CD14-positive monocyte (primary cell): ENCODE results near the gene NHERF1. TPM values are rescaled to one million over a fixed set of nuclear protein-coding genes. Genes with fewer than 3 reads are reported as not detected.

ENCODE experiments used
- DNase-seq, 3 donors: peaks; one replicate each; pipeline ENCODE4 v3.0.0-alpha.2; 2011 to 2022
- H2AFZ ChIP-seq: 2 replicates; pipeline ENCODE4 v1.6.0; 2012; ENCODE audit warnings: mild to moderate bottlenecking, low read depth, low read length, inconsistent platforms; ENCODE audit not compliant: insufficient read depth, poor library complexity, severe bottlenecking
- H3K27ac ChIP-seq, 2 donors: 1 replicate in 1 of 2; 2 replicates in 1 of 2; pipeline ENCODE4 v1.5.1; 2012 to 2013; ENCODE audit warnings: low read length in 2 of 2, control low read depth in 1 of 2, inconsistent platforms in 1 of 2, low read depth in 1 of 2, mild to moderate bottlenecking in 1 of 2
- H3K27me3 ChIP-seq, 2 donors: one replicate each; pipeline versions ENCODE4 v1.6.0 to v1.6.1; 2011 to 2013; ENCODE audit warnings: low read length in 2 of 2; ENCODE audit not compliant: control insufficient read depth in 2 of 2, insufficient read depth in 2 of 2
- H3K36me3 ChIP-seq, 2 donors: replicated peaks in 1 of 2; 1 replicate in 1 of 2; 2 replicates in 1 of 2; pipeline versions ENCODE4 v1.5.1 to v1.6.1; 2012 to 2013; ENCODE audit warnings: low read length in 2 of 2, control low read depth in 1 of 2, inconsistent platforms in 1 of 2, mild to moderate bottlenecking in 1 of 2; ENCODE audit not compliant: insufficient read depth in 2 of 2, control insufficient read depth in 1 of 2
- H3K4me1 ChIP-seq, 2 donors: 1 replicate in 1 of 2; 2 replicates in 1 of 2; pipeline versions ENCODE4 v1.5.1 to v1.6.1; 2012 to 2013; ENCODE audit warnings: low read length in 2 of 2, control low read depth in 1 of 2, inconsistent platforms in 1 of 2, mild to moderate bottlenecking in 1 of 2, moderate library complexity in 1 of 2; ENCODE audit not compliant: insufficient read depth in 2 of 2, control insufficient read depth in 1 of 2
- H3K4me2 ChIP-seq: replicated peaks from 2 replicates; pipeline ENCODE3; 2012; ENCODE audit warnings: low read length, moderate library complexity, mild to moderate bottlenecking; ENCODE audit not compliant: poor library complexity, severe bottlenecking; ENCODE audit errors: extremely low read depth
- H3K4me3 ChIP-seq, 3 experiments: fragments of 200-600 bp in 1 of 3; sonication (generic) in 1 of 3; replicated peaks in 1 of 3; 1 replicate in 2 of 3; 2 replicates in 1 of 3; pipeline ENCODE4 v1.5.1; 2011 to 2013; ENCODE audit warnings: low read length in 3 of 3, mild to moderate bottlenecking in 3 of 3, control low read depth in 2 of 3, low read depth in 2 of 3, inconsistent platforms in 1 of 3, moderate library complexity in 1 of 3
- H3K79me2 ChIP-seq: 2 replicates; pipeline ENCODE4 v1.6.0; 2012; ENCODE audit warnings: mild to moderate bottlenecking, control low read depth, inconsistent platforms, low read length, moderate library complexity; ENCODE audit not compliant: insufficient read depth
- H3K9ac ChIP-seq: 2 replicates; pipeline ENCODE4 v1.6.0; 2017; ENCODE audit warnings: low read length, mild to moderate bottlenecking; ENCODE audit not compliant: insufficient read depth, poor library complexity, severe bottlenecking
- H3K9me3 ChIP-seq, 2 donors: replicated peaks in 1 of 2; 1 replicate in 1 of 2; 2 replicates in 1 of 2; pipeline versions ENCODE4 v1.5.1 to v1.6.1; 2012 to 2013; ENCODE audit warnings: low read length in 2 of 2, control low read depth in 1 of 2; ENCODE audit not compliant: control insufficient read depth in 1 of 2, insufficient read depth in 1 of 2
- H4K20me1 ChIP-seq: 2 replicates; pipeline ENCODE4 v1.6.0; 2012; ENCODE audit warnings: mild to moderate bottlenecking, low read length, control low read depth, moderate library complexity; ENCODE audit not compliant: insufficient read depth
- H3K27ac Mint-ChIP-seq, 7 donors: one replicate each; pipeline ENCODE4 v1.8.0; 2020; ENCODE audit warnings: mild to moderate bottlenecking in 7 of 7, mixed read lengths in 7 of 7, moderate library complexity in 6 of 7, inconsistent platforms in 2 of 7
- H3K27me3 Mint-ChIP-seq, 3 donors: one replicate each; pipeline ENCODE4 v1.8.0; 2021 to 2022; ENCODE audit warnings: low read depth in 3 of 3, mild to moderate bottlenecking in 3 of 3, mixed read lengths in 3 of 3, moderate library complexity in 3 of 3, inconsistent platforms in 1 of 3
- H3K36me3 Mint-ChIP-seq, 2 donors: one replicate each; pipeline ENCODE4 v1.8.0; 2020; ENCODE audit warnings: mixed read lengths in 2 of 2, inconsistent platforms in 1 of 2, mild to moderate bottlenecking in 1 of 2
- H3K4me1 Mint-ChIP-seq: one replicate; pipeline ENCODE4 v1.8.0; 2020; ENCODE audit warnings: mild to moderate bottlenecking, mixed read lengths
- H3K4me3 Mint-ChIP-seq, 2 donors: one replicate each; pipeline ENCODE4 v1.8.0; 2020; ENCODE audit warnings: mild to moderate bottlenecking in 2 of 2, mixed read lengths in 2 of 2, moderate library complexity in 1 of 2
- H3K9me3 Mint-ChIP-seq, 7 donors: one replicate each; pipeline ENCODE4 v1.8.0; 2020 to 2022; ENCODE audit warnings: mixed read lengths in 7 of 7, mild to moderate bottlenecking in 6 of 7, moderate library complexity in 6 of 7, inconsistent platforms in 2 of 7
- CTCF ChIP-seq: fragments of 200-600 bp; IDR thresholded peaks from one replicate; pipeline ENCODE4 v1.8.0; 2022; ENCODE audit warnings: antibody characterized with exemption, mild to moderate bottlenecking
- WGBS: methylation state at CpG from one replicate; pipeline ENCODE4 v1.1.5; 2013; ENCODE audit warnings: missing lambda C conversion rate; ENCODE audit not compliant: insufficient coverage; 5-methylcytosine and 5-hydroxymethylcytosine counted together
- intact Hi-C, 2 donors: fragments of 100-400 bp; cut with micrococcal nuclease; formaldehyde crosslinking; loops; one replicate each; pipeline versions ENCODE4 v1.15.0 to v1.15.1; 2023
- polyA plus RNA-seq, 3 donors: library from polyadenylated mRNA; depleted of rRNA in 1 of 3; unstranded in 2 of 3; stranded (reverse) in 1 of 3; fragments of 300-500 nt in 2 of 3; fragments of >200 nt in 1 of 3; fragmentation: Illumina TruSeq in 2 of 3; gene quantifications; 1 replicate in 2 of 3; 2 replicates in 1 of 3; pipeline ENCODE4 v1.2.3, GENCODE V29; 2012 to 2021

Gene NHERF1
- polyA plus RNA-seq, 3 donors, result 79.5 to 149 (median 131) TPM

GRCh38 chr17:74800531-74800930, 52.1 kb downstream of the NHERF1 start:
- no peaks in the 10 kb centered on the region for H3K27me3 ChIP-seq
- H3K9ac ChIP-seq, result no peak overlapping the region
- no peak for TF ChIP-seq CTCF
- Mint-ChIP-seq H3K27ac (peak overlapping the region in 1 of 7 donors; percentile 6), H3K27me3 (peaks cover 2 to 4% (median 2%) of the 10 kb centered on the region in 3 donors), H3K4me1 (no peaks in the 10 kb centered on the region), H3K9me3 (no peaks in the 10 kb centered on the region), H3K36me3 (peaks cover 94 to 99% of the 10 kb centered on the region in 2 donors), H3K4me3 (no peak overlapping the region)
- H3K27ac ChIP-seq, result no peak overlapping the region
- no peak overlapping the region for H3K4me2 ChIP-seq
- H3K4me1 ChIP-seq, result no peaks in the 10 kb centered on the region
- no peaks in the 10 kb centered on the region for H3K9me3 ChIP-seq
- peaks cover 91 to 100% of the 10 kb centered on the region in 2 donors for H3K36me3 ChIP-seq
- no peak for DNase-seq
- WGBS, result 100% methylated on average over 3 of the region's 7 CpGs
- H2AFZ ChIP-seq, result no peak overlapping the region
- intact Hi-C loops, result no loop called here
- no peak overlapping the region for H3K4me3 ChIP-seq
- peaks cover 51% of the 10 kb centered on the region for H4K20me1 ChIP-seq
- no peaks in the 10 kb centered on the region for H3K79me2 ChIP-seq

GRCh38 chr17:74801896-74802295, 53.5 kb downstream of the NHERF1 start:
- Mint-ChIP-seq H3K27ac (no peak overlapping the region), H3K9me3 (no peaks in the 10 kb centered on the region), H3K4me3 (no peak overlapping the region), H3K4me1 (peaks cover 5% of the 10 kb centered on the region), H3K36me3 (peaks cover 93 to 97% of the 10 kb centered on the region in 2 donors), H3K27me3 (peaks cover 2 to 6% (median 4%) of the 10 kb centered on the region in 3 donors)
- 100% methylated on average over 2 of the region's 8 CpGs for WGBS
- peaks cover 54% of the 10 kb centered on the region for H4K20me1 ChIP-seq
- H3K27me3 ChIP-seq, result no peaks in the 10 kb centered on the region
- no peaks in the 10 kb centered on the region for H3K79me2 ChIP-seq
- no peak overlapping the region for H3K9ac ChIP-seq
- DNase-seq, result no peak
- H3K9me3 ChIP-seq, result no peaks in the 10 kb centered on the region
- H2AFZ ChIP-seq, result no peak overlapping the region
- TF ChIP-seq CTCF, result no peak
- peaks cover 80 to 98% of the 10 kb centered on the region in 2 donors for H3K36me3 ChIP-seq
- intact Hi-C loops, result no loop called here
- H3K4me1 ChIP-seq, result peaks cover 0 to 4% of the 10 kb centered on the region in 2 donors
- H3K27ac ChIP-seq, result no peak overlapping the region
- H3K4me3 ChIP-seq, result no peak overlapping the region
- H3K4me2 ChIP-seq, result no peak overlapping the region
